ENCODE data around the gene OPTN.
A peak's percentile ranks its signal among the peaks of the same experiment; 100 is the strongest.

Gene OPTN

DNA sequence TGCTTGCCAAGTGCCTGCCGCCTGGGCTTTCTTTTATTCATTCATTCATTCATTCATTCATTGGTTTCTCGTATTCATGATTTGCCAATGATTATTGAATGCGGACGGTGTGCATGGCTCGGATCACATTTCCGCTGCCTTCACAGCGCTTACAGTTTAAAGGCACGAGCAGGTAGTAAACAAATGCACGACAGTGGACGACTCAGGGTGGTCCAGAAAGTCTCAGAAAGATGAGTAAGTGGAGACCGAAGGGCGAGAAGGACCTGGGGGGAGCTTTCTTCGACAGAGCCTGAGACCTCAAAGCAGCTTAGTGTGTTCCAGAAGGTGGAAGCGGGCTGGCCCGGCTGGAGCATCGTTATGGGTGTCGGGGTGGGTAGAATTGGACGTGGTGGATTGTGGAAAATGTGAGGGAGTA is 61.9 kb downstream of the OPTN start:
- TF ChIP-seq, protein P1, sequence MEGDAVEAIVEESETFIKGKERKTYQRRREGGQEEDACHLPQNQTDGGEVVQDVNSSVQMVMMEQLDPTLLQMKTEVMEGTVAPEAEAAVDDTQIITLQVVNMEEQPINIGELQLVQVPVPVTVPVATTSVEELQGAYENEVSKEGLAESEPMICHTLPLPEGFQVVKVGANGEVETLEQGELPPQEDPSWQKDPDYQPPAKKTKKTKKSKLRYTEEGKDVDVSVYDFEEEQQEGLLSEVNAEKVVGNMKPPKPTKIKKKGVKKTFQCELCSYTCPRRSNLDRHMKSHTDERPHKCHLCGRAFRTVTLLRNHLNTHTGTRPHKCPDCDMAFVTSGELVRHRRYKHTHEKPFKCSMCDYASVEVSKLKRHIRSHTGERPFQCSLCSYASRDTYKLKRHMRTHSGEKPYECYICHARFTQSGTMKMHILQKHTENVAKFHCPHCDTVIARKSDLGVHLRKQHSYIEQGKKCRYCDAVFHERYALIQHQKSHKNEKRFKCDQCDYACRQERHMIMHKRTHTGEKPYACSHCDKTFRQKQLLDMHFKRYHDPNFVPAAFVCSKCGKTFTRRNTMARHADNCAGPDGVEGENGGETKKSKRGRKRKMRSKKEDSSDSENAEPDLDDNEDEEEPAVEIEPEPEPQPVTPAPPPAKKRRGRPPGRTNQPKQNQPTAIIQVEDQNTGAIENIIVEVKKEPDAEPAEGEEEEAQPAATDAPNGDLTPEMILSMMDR (IDR thresholded peaks at IDR 0.05; ENCODE audit: insufficient read depth, low read depth, low read length, missing control alignments) = no peak
- peak overlapping the region; percentile 91 for H3K4me3 ChIP-seq (ENCODE audit: low read depth, low read length)
- DNase-seq (ENCODE audit: low read depth) = peak; percentile 27

DNA sequence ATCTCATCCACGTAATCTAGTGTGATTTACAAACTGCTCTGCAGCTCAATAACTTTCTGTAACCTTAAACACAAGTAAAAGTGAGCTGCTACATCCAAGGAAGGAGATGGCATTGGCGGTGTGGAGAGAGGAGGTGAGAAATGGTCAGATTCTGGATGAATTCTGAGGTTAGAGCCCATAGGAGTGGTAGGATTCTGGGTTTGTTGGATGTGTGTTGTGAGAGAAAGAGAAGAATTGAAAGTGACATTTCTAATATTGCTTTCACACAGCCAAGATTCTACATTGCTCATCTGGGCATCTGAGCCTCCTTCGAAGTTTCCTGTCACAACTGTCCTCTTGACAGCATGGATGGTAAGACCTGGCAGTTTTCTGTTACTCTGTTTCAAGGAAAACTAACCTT is 63.9 kb downstream of the OPTN start:
- H3K4me3 ChIP-seq (ENCODE audit: low read depth, low read length) = no peak overlapping the region
- TF ChIP-seq, protein P1 (IDR thresholded peaks at IDR 0.05; ENCODE audit: insufficient read depth, low read depth, low read length, missing control alignments) = no peak
- no peak for DNase-seq (ENCODE audit: low read depth)

DNA sequence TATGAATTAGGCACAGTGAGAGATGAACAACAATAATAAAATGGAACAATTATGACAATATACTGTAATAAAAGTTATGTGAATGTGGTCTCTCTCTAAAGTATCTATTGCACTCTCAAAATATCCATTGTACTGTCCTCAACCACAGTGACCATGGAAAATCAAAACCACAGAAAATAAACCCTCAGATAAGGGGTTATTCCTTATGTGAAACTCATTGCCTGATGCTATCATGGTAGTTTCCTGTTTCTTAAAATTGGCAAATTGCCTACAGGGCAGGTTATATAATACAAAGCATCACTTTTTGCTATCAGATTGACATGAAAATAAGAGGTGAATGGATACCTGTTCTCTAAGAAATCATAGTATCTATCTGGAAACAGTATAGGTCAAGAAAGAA is 65.2 kb downstream of the OPTN start:
- H3K4me3 ChIP-seq (ENCODE audit: low read depth, low read length) = no peak overlapping the region
- DNase-seq (ENCODE audit: low read depth) = no peak
- TF ChIP-seq, protein P1 (IDR thresholded peaks at IDR 0.05; ENCODE audit: insufficient read depth, low read depth, low read length, missing control alignments) = no peak

DNA sequence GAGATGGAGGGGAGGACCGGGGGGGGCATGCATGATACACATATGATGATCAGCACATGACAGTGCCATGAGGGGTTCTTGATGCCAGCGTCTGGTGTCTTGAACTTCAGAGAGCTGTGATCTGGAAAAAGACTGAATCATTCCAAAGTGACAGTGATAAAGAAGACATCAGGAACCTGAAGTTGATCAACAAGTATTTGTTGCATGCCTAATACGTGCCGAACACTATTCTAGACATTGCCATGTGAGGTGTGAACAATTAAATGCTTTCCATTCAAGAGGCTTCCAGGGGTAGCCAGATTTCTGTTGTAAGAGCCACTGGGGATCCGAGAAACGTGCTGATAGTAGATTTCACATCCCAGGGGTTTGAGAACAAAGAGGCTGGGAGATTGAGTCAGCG is 67.6 kb downstream of the OPTN start:
- DNase-seq (ENCODE audit: low read depth) = no peak
- TF ChIP-seq, protein P1 (IDR thresholded peaks at IDR 0.05; ENCODE audit: insufficient read depth, low read depth, low read length, missing control alignments) = no peak
- no peak overlapping the region for H3K4me3 ChIP-seq (ENCODE audit: low read depth, low read length)

DNA sequence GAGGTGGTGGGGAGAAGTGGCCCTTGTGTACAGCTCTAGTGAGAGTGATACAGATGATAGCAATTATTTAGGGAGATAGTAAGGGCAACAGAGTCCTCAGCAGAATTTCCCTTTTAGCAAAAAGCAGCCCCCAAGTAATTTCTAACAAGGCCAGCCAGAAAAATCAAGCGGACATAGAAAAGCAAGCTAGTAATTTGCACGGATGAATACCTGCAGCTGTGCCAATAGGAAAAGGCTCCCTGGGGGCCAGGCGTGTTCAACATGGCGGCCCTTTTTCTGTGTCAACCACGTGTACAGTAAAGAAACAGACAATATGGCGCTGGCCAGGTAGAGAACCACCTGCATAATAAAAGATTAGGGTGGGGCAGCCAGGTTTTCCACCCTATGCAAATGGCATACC is 68.8 kb downstream of the OPTN start:
- H3K4me3 ChIP-seq (ENCODE audit: low read depth, low read length) = no peak overlapping the region
- TF ChIP-seq, protein P1 (IDR thresholded peaks at IDR 0.05; ENCODE audit: insufficient read depth, low read depth, low read length, missing control alignments) = no peak
- DNase-seq (ENCODE audit: low read depth) = no peak

DNA sequence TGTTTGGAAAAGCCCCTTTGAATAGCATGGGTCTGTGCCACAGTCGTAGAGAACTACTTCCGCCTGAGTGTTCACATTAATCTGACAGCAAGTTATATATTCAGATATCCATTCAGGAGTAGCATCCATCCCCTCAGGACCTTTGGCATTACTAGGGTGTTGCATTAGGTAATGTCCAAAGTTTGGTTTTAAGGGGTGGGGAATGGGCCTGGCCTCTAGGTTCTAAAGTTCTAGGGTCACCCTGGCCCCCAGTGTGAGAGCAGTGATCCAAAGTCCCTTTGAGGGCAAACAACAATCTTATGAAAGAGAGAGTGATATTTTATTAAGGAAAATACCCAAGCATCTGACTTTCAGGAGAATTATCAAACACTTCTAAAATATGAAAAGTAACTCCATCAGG is 73.7 kb downstream of the OPTN start:
- TF ChIP-seq, protein P1 (IDR thresholded peaks at IDR 0.05; ENCODE audit: insufficient read depth, low read depth, low read length, missing control alignments) = no peak
- no peak for DNase-seq (ENCODE audit: low read depth)
- no peak overlapping the region for H3K4me3 ChIP-seq (ENCODE audit: low read depth, low read length)

DNA sequence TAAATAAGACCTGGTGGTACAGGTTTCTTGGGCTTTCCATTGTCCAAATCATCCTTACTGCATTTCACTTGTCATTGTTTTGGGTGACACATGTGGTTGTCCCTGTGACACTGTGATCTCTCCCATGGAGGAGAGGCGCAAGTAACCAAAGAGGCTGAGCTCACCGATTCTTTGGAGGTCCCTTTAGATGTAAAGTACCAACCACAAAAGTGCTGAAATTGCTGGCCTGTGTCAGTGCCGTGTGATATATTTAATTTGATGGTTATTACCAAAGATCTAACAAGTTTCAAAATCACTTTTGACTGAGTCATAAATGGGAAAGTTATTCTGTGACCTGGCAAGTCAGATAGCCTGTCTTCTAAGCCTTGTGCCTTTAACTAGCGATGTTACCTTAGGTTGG is 80.8 kb downstream of the OPTN start:
- H3K4me3 ChIP-seq (ENCODE audit: low read depth, low read length) = no peak overlapping the region
- peak; percentile 62 for DNase-seq (ENCODE audit: low read depth)
- TF ChIP-seq, protein P1 (IDR thresholded peaks at IDR 0.05; ENCODE audit: insufficient read depth, low read depth, low read length, missing control alignments) = no peak

Data from GM12865 (cell line).